Kidney (tissue), 14 donors: ENCODE results near the gene GATA2. TPM values are rescaled to one million over a fixed set of nuclear protein-coding genes. Genes with fewer than 3 reads are reported as not detected.

Source experiments
- DNase-seq, 5 donors: peaks; one replicate each; pipeline ENCODE4 v3.0.0-alpha.2; 2013 to 2020
- FAIRE-seq: peaks from 2 replicates; lab custom pipeline; 2012; peaks lifted over from hg19 to GRCh38; lab: Jason Lieb, UNC
- H3K27ac ChIP-seq, 2 donors: one replicate each; pipeline ENCODE4 v1.7.0; 2013; ENCODE audit warnings: low read depth in 2 of 2, low read length in 2 of 2, inconsistent platforms in 1 of 2
- H3K27me3 ChIP-seq: one replicate; pipeline ENCODE4 v1.7.1; 2013; ENCODE audit warnings: low read length, inconsistent platforms; ENCODE audit not compliant: control insufficient read depth, insufficient read depth
- H3K36me3 ChIP-seq, 3 donors: one replicate each; pipeline versions ENCODE4 v1.7.0 to v1.7.1; 2013; ENCODE audit warnings: low read length in 3 of 3, control low read depth in 1 of 3, inconsistent platforms in 1 of 3; ENCODE audit not compliant: insufficient read depth in 3 of 3, control insufficient read depth in 2 of 3
- H3K4me1 ChIP-seq, 3 donors: one replicate each; pipeline versions ENCODE4 v1.7.0 to v1.7.1; 2013; ENCODE audit warnings: low read length in 3 of 3, inconsistent platforms in 1 of 3, low read depth in 1 of 3; ENCODE audit not compliant: control insufficient read depth in 2 of 3, insufficient read depth in 2 of 3
- H3K4me3 ChIP-seq, 3 donors: one replicate each; pipeline versions ENCODE4 v1.7.0 to v1.8.1; 2013; ENCODE audit warnings: low read length in 3 of 3, control low read depth in 1 of 3, inconsistent platforms in 1 of 3
- H3K9ac ChIP-seq, 3 donors: one replicate each; pipeline versions ENCODE4 v1.7.0 to v1.7.1; 2013; ENCODE audit warnings: low read length in 3 of 3, control low read depth in 1 of 3, inconsistent platforms in 1 of 3
- H3K9me3 ChIP-seq, 3 donors: one replicate each; pipeline versions ENCODE4 v1.7.0 to v1.7.1; 2013; ENCODE audit warnings: low read length in 3 of 3, control low read depth in 1 of 3, inconsistent platforms in 1 of 3; ENCODE audit not compliant: control insufficient read depth in 2 of 3, insufficient read depth in 1 of 3
- intact Hi-C: fragments of 100-400 bp; cut with DNase I; formaldehyde crosslinking; loops from one replicate; pipeline ENCODE4 v1.11.1; 2022
- polyA plus RNA-seq: library from polyadenylated mRNA; stranded (reverse); fragments of 350-450 nt; fragmentation: Illumina TruSeq; extraction: RNeasy Lipid Tissue Mini Kit (QIAGEN cat#74804); gene quantifications from one replicate; pipeline ENCODE4 v1.2.3, GENCODE V29; 2014; ENCODE audit warnings: low read depth, low replicate concordance; ENCODE audit not compliant: insufficient read depth
- total RNA-seq: library from RNA; stranded (reverse); fragmentation: NEBNext Ultra II Directional; extraction: Animal tissue kit (Norgen Biotek cat#: 25700); gene quantifications from one replicate; pipeline ENCODE4 v1.2.1, GENCODE V29; 2021
- TF ChIP-seq, protein P1 (sequence below): IDR thresholded peaks from 3 replicates; pipeline ENCODE4 v1.5.1; 2012; ENCODE audit warnings: mild to moderate bottlenecking, moderate library complexity, borderline replicate concordance; ENCODE audit not compliant: insufficient read depth; ENCODE audit errors: extremely low read depth
- donor health status: control.
- donor health status: control.
- donor health status: control.
- donor health status: control.
- donor health status: control.
- donor health status: DM: yes; HTN: yes; CAD: no.
- donor health status: Normal renal cell carcinoma (clear cell type).

The GATA2 gene
- total and polyA plus RNA-seq, 2 donors from 2014 or later: 22.9 to 31.4 TPM

DNA sequence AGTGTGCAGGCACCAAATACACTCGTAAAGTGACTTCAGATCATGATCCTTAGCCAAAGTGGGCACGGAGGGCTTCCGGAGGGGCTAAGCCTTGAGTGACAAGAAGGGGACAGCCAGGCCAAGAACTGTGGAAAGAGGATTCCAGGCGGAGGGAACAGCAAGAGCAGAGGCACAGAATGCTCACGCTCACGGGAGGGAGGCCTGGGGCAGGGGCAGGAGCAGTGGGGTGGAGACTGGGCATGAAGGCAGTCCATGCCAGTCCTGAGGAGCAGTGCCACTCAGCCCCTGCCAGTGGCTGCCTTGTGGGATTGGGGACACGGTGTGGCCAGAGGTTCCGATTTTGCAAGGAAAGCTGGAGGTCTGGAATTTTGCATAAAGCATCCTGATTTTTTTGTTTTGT lies 62.3 kb downstream of the GATA2 start:
- TF ChIP-seq, protein P1, sequence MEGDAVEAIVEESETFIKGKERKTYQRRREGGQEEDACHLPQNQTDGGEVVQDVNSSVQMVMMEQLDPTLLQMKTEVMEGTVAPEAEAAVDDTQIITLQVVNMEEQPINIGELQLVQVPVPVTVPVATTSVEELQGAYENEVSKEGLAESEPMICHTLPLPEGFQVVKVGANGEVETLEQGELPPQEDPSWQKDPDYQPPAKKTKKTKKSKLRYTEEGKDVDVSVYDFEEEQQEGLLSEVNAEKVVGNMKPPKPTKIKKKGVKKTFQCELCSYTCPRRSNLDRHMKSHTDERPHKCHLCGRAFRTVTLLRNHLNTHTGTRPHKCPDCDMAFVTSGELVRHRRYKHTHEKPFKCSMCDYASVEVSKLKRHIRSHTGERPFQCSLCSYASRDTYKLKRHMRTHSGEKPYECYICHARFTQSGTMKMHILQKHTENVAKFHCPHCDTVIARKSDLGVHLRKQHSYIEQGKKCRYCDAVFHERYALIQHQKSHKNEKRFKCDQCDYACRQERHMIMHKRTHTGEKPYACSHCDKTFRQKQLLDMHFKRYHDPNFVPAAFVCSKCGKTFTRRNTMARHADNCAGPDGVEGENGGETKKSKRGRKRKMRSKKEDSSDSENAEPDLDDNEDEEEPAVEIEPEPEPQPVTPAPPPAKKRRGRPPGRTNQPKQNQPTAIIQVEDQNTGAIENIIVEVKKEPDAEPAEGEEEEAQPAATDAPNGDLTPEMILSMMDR: no peak
- Histone ChIP-seq H3K9me3 (no peaks in the 10 kb centered on the region), H3K4me1 (peaks cover 0 to 9% (median 0%) of the 10 kb centered on the region in 3 donors), H3K4me3 (no peak overlapping the region), H3K36me3 (no peaks in the 10 kb centered on the region), H3K27me3 (peaks cover 3% of the 10 kb centered on the region), H3K27ac (peak overlapping the region in 1 of 2 donors; percentile 32), H3K9ac (no peak overlapping the region)
- DNase-seq: peak in 1 of 5 donors; percentile 28
- FAIRE-seq: no peak
- intact Hi-C loops: no loop called here

DNA sequence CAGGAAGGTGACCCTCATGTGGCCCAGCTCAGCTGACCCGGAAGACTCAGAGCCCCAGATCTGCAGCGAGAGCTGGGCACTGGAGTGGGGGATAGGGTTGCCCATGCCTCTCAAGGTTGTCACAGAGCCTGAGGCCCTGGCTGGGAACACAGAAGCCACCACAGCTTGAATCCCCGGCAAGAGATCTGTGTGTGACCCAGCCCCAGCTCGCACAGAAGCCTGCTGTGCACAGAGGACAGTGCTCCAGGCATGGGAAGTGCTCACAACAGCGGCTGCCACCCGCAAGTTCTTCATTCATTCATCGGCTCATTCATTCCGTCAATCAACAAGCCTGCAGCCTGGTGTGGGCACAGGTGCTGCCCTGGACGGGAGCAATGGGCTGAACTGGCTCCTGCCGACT lies 62.7 kb downstream of the GATA2 start:
- Histone ChIP-seq H3K4me3 (no peak overlapping the region), H3K27me3 (peaks cover 3% of the 10 kb centered on the region), H3K36me3 (no peaks in the 10 kb centered on the region), H3K4me1 (peaks cover 0 to 9% (median 0%) of the 10 kb centered on the region in 3 donors), H3K9me3 (no peaks in the 10 kb centered on the region), H3K9ac (no peak overlapping the region), H3K27ac (peak overlapping the region in 1 of 2 donors; percentile 25)
- intact Hi-C loops: no loop called here
- FAIRE-seq (no peak), DNase-seq (peak in 1 of 5 donors; percentile 53)
- TF ChIP-seq, protein P1: no peak

DNA sequence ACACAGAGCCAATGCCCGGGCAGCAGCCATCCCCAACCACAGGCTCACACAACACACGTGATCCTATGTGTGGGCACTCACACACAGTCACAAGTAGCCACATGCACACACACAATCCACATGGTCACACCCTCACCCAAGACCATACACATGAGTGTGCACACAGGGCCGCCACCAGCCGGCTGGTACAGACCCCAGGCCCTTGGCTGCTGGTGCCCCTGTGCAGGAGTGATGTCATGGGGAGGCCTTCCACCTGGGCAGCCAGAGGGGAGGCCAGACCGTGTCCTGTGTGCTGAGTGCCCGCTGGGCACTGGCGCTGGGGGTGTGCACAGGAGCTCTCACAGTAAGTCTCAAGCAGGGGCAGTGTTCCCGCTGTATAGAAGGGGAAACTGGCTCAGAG lies 63.2 kb downstream of the GATA2 start:
- Histone ChIP-seq H3K9me3 (no peaks in the 10 kb centered on the region), H3K36me3 (no peaks in the 10 kb centered on the region), H3K27me3 (peaks cover 3% of the 10 kb centered on the region), H3K9ac (no peak overlapping the region), H3K27ac (peak overlapping the region in 1 of 2 donors; percentile 25), H3K4me1 (peaks cover 0 to 9% (median 0%) of the 10 kb centered on the region in 3 donors), H3K4me3 (no peak overlapping the region)
- no peak for FAIRE-seq
- intact Hi-C loops: loop anchor here (5.0 kb wide), 1 partner anchor 178 kb away; no protein-coding TSS in a partner anchor
- TF ChIP-seq, protein P1: no peak
- peak in 1 of 5 donors; percentile 60 for DNase-seq

Other genes with a start within 250 kb of the GATA2 start
- not detected for gene DNAJB8, start 26.3 kb downstream of the GATA2 start, total RNA-seq
- not detected for gene DNAJB8, start 26.3 kb downstream of the GATA2 start, polyA plus RNA-seq
- gene RPN1, start 157.6 kb upstream of the GATA2 start, total RNA-seq: 234 TPM
- gene RPN1, start 157.6 kb upstream of the GATA2 start, polyA plus RNA-seq: 192 TPM
- 248 TPM for gene RAB7A, start 233.0 kb upstream of the GATA2 start, total RNA-seq
- gene RAB7A, start 233.0 kb upstream of the GATA2 start, polyA plus RNA-seq: 211 TPM